ENCODE data around the gene PPP1R36. TPM values are rescaled to one million over a fixed set of nuclear protein-coding genes. Genes with fewer than 3 reads are reported as not detected.

PPP1R36 gene
- total and polyA plus RNA-seq, 2 of the 4 experiments (the other 2 are of a cell fraction) = 0.15 to 0.54 TPM

DNA sequence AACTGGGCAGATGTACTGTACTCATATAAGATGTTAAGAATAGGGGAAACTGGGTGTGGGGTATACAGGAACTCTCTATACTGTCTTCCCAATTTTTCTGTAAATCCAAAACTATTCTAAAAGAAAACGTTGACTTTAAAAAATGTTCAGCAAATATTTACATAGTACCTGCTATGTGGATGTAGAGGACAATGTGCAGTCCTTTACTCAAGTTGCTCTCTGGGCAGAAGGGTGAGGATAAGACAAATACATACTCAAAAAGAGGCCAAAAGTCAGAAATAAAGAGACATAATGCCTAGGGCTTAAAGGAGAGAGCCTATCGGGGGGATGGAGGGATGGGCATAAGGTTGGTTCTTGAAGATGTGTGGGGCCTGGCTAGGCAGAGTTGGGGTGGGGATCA is 44.7 kb downstream of the PPP1R36 start:
- H3K4me3 ChIP-seq (ENCODE audit: insufficient read depth, low read depth, low read length) = no peak overlapping the region
- no peaks in the 10 kb centered on the region for H3K4me1 ChIP-seq (ENCODE audit: control insufficient read depth, insufficient read depth, low read length)
- CTCF ChIA-PET = no interaction called here
- no peak overlapping the region for H2BK20ac ChIP-seq (ENCODE audit: low read depth, low read length)
- no peak overlapping the region for H3K23ac ChIP-seq (ENCODE audit: low read depth, low read length)
- no peak overlapping the region for H2AFZ ChIP-seq (replicated peaks; ENCODE audit: low read length, poor library complexity)
- H4K5ac ChIP-seq (ENCODE audit: low read depth, low read length) = no peak overlapping the region
- no peak overlapping the region for H2BK15ac ChIP-seq (ENCODE audit: low read depth, low read length)
- H3K79me1 ChIP-seq (ENCODE audit: low read depth in 1 of 2, low read length in 2 of 2) = no peaks in the 10 kb centered on the region
- TF ChIP-seq CEBPB (IDR thresholded peaks at IDR 0.05; ENCODE audit: low read depth, low read length) = no peak
- no peak for TF ChIP-seq RCOR1 (IDR thresholded peaks at IDR 0.05; ENCODE audit: insufficient replicate concordance, low read length)
- TF ChIP-seq, protein P1, sequence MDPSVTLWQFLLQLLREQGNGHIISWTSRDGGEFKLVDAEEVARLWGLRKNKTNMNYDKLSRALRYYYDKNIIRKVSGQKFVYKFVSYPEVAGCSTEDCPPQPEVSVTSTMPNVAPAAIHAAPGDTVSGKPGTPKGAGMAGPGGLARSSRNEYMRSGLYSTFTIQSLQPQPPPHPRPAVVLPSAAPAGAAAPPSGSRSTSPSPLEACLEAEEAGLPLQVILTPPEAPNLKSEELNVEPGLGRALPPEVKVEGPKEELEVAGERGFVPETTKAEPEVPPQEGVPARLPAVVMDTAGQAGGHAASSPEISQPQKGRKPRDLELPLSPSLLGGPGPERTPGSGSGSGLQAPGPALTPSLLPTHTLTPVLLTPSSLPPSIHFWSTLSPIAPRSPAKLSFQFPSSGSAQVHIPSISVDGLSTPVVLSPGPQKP (IDR thresholded peaks at IDR 0.05; ENCODE audit: borderline replicate concordance, low read depth, low read length) = no peak
- TF ChIP-seq, protein P2, sequence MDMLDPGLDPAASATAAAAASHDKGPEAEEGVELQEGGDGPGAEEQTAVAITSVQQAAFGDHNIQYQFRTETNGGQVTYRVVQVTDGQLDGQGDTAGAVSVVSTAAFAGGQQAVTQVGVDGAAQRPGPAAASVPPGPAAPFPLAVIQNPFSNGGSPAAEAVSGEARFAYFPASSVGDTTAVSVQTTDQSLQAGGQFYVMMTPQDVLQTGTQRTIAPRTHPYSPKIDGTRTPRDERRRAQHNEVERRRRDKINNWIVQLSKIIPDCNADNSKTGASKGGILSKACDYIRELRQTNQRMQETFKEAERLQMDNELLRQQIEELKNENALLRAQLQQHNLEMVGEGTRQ (IDR thresholded peaks at IDR 0.05; ENCODE audit: low read depth, low read length) = no peak
- no peak for TF ChIP-seq FOS (IDR thresholded peaks at IDR 0.05; ENCODE audit: low read depth, low read length)
- TF ChIP-seq MAZ (IDR thresholded peaks at IDR 0.05; ENCODE audit: borderline replicate concordance, low read depth, low read length) = no peak
- no peak for TF ChIP-seq RFX5 (IDR thresholded peaks at IDR 0.05; ENCODE audit: low read depth, low read length)
- no peak for TF ChIP-seq SMC3 (IDR thresholded peaks at IDR 0.05; ENCODE audit: low read depth, low read length)
- TF ChIP-seq, protein P3, sequence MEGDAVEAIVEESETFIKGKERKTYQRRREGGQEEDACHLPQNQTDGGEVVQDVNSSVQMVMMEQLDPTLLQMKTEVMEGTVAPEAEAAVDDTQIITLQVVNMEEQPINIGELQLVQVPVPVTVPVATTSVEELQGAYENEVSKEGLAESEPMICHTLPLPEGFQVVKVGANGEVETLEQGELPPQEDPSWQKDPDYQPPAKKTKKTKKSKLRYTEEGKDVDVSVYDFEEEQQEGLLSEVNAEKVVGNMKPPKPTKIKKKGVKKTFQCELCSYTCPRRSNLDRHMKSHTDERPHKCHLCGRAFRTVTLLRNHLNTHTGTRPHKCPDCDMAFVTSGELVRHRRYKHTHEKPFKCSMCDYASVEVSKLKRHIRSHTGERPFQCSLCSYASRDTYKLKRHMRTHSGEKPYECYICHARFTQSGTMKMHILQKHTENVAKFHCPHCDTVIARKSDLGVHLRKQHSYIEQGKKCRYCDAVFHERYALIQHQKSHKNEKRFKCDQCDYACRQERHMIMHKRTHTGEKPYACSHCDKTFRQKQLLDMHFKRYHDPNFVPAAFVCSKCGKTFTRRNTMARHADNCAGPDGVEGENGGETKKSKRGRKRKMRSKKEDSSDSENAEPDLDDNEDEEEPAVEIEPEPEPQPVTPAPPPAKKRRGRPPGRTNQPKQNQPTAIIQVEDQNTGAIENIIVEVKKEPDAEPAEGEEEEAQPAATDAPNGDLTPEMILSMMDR (conservative IDR thresholded peaks at IDR 0.05; ENCODE audit: low read depth, low read length) = no peak
- TF ChIP-seq BHLHE40 (IDR thresholded peaks at IDR 0.05; ENCODE audit: low read depth, low read length) = no peak
- no peak for TF ChIP-seq MXI1 (IDR thresholded peaks at IDR 0.05; ENCODE audit: borderline replicate concordance, low read depth, low read length)
- no peak for TF ChIP-seq POLR2A (IDR thresholded peaks at IDR 0.05; ENCODE audit: low read depth, low read length)
- TF ChIP-seq MAFK (IDR thresholded peaks at IDR 0.05; ENCODE audit: low read depth, low read length) = no peak
- H3K4me2 ChIP-seq (ENCODE audit: low read depth, low read length) = no peak overlapping the region
- no TSS peak for BruUV-seq (replicated peaks)
- H3K9me1 ChIP-seq (ENCODE audit: insufficient read depth, low read length) = peaks cover 3% of the 10 kb centered on the region; the same call in 1 of the 2 replicates
- POLR2A ChIA-PET (ENCODE audit: unreplicated experiment) = interaction anchor here (0.6 kb wide), 1 partner anchor 49 kb away, joined by 14 read pairs; no protein-coding TSS in a partner anchor
- H4K20me1 ChIP-seq (ENCODE audit: insufficient read depth, low read length) = no peaks in the 10 kb centered on the region
- H2BK5ac ChIP-seq (ENCODE audit: low read depth, low read length, poor library complexity, severe bottlenecking) = no peak overlapping the region
- H3K36me3 ChIP-seq (ENCODE audit: control insufficient read depth, insufficient read depth, low read length) = no peaks in the 10 kb centered on the region
- H4K91ac ChIP-seq (ENCODE audit: insufficient read depth, low read depth, low read length) = no peak overlapping the region
- no peak overlapping the region for H2AK5ac ChIP-seq (ENCODE audit: low read depth, low read length)
- in situ Hi-C loops (cut with MboI; ENCODE audit: low sequenced_read_pairs) (no loop called here), dilution Hi-C loops (cut with HindIII; ENCODE audit: low sequenced_read_pairs, unreplicated experiment) (no loop called here), intact Hi-C loops (cut with micrococcal nuclease) (no loop called here)
- H3K56ac ChIP-seq (ENCODE audit: extremely low read depth, insufficient read depth, low read length) = no peak overlapping the region
- no peaks in the 10 kb centered on the region for H3K9me3 ChIP-seq (ENCODE audit: control insufficient read depth, insufficient read depth, low read length)
- H3K27me3 ChIP-seq (ENCODE audit: control insufficient read depth, insufficient read depth, low read length) = no peaks in the 10 kb centered on the region
- H2BK120ac ChIP-seq (ENCODE audit: low read depth, low read length) = no peak overlapping the region
- H3K14ac ChIP-seq (replicated peaks; ENCODE audit: low read depth, low read length) = no peak overlapping the region
- no peak overlapping the region for H3K9ac ChIP-seq (ENCODE audit: low read depth, low read length)
- no peak overlapping the region for H3K27ac ChIP-seq (ENCODE audit: insufficient read depth, low read length)
- no peak overlapping the region for H3K4ac ChIP-seq (ENCODE audit: low read depth, low read length)
- DNase-seq (no peak), ATAC-seq (ENCODE audit: low read depth) (no peak)
- no peak overlapping the region for H3K18ac ChIP-seq (ENCODE audit: low read depth, low read length)
- no peak overlapping the region for H2AK9ac ChIP-seq (replicated peaks; ENCODE audit: low read depth, low read length, poor library complexity)
- WGBS, 2 experiments (ENCODE audit: extremely low coverage in 2 of 2, insufficient read length in 1 of 2) = no CpG with 5 or more reads among the region's 2 CpGs
- H4K8ac ChIP-seq (ENCODE audit: low read depth in 2 of 2, low read length in 2 of 2) = no peak overlapping the region
